Trophoblast cell (in vitro differentiated cells and primary cell): ENCODE results near the gene PPM1A.

Source experiments
- DNase-seq, 2 donors: peaks; one replicate each; pipeline ENCODE4 v3.0.0-alpha.2; 2016
- H2AFZ ChIP-seq: 2 replicates; pipeline ENCODE4 v1.6.1; 2013; ENCODE audit warnings: low read length, moderate library complexity, mild to moderate bottlenecking; ENCODE audit not compliant: insufficient read depth, poor library complexity
- H2AK5ac ChIP-seq: 2 replicates; pipeline ENCODE4 v1.6.1; 2013; ENCODE audit warnings: mild to moderate bottlenecking, low read length
- H2BK120ac ChIP-seq: 2 replicates; pipeline ENCODE4 v1.6.1; 2013; ENCODE audit warnings: low read length, mild to moderate bottlenecking, moderate library complexity; ENCODE audit not compliant: insufficient read depth, poor library complexity
- H2BK12ac ChIP-seq: 2 replicates; pipeline ENCODE4 v1.6.1; 2013; ENCODE audit warnings: mild to moderate bottlenecking, low read length, moderate library complexity
- H2BK5ac ChIP-seq: 2 replicates; pipeline ENCODE4 v1.6.1; 2013; ENCODE audit warnings: low read length, low read depth, moderate library complexity, mild to moderate bottlenecking; ENCODE audit not compliant: poor library complexity
- H3K14ac ChIP-seq: 2 replicates; pipeline ENCODE4 v1.6.1; 2013; ENCODE audit warnings: mild to moderate bottlenecking, low read length
- H3K18ac ChIP-seq: 2 replicates; pipeline ENCODE4 v1.6.1; 2013; ENCODE audit warnings: mild to moderate bottlenecking, low read length
- H3K23ac ChIP-seq: 2 replicates; pipeline ENCODE4 v1.6.1; 2013; ENCODE audit warnings: low read length
- H3K27ac ChIP-seq: 2 replicates; pipeline ENCODE4 v1.5.1; 2013; ENCODE audit warnings: low read depth, mild to moderate bottlenecking, inconsistent platforms, low read length, moderate library complexity
- H3K27me3 ChIP-seq: 2 replicates; pipeline ENCODE4 v1.6.1; 2013; ENCODE audit warnings: inconsistent platforms, mild to moderate bottlenecking, low read length, moderate library complexity; ENCODE audit not compliant: insufficient read depth
- H3K36me3 ChIP-seq, 2 experiments: 1 replicate in 1 of 2; 2 replicates in 1 of 2; pipeline ENCODE4 v1.6.1; 2013; ENCODE audit warnings: low read length in 2 of 2, mild to moderate bottlenecking in 2 of 2, moderate library complexity in 1 of 2; ENCODE audit not compliant: insufficient read depth in 2 of 2, control insufficient read depth in 1 of 2
- H3K4ac ChIP-seq: 2 replicates; pipeline ENCODE4 v1.6.1; 2013; ENCODE audit warnings: low read depth, mild to moderate bottlenecking, low read length, moderate library complexity
- H3K4me1 ChIP-seq, 2 experiments: 1 replicate in 1 of 2; 2 replicates in 1 of 2; pipeline ENCODE4 v1.6.1; 2013; ENCODE audit warnings: low read length in 2 of 2, mild to moderate bottlenecking in 2 of 2, moderate library complexity in 1 of 2; ENCODE audit not compliant: insufficient read depth in 2 of 2, control insufficient read depth in 1 of 2
- H3K4me2 ChIP-seq: 2 replicates; pipeline ENCODE4 v1.6.1; 2013; ENCODE audit warnings: inconsistent platforms, mild to moderate bottlenecking, low read length, moderate library complexity
- H3K4me3 ChIP-seq: 2 replicates; pipeline ENCODE4 v1.5.1; 2013; ENCODE audit warnings: mild to moderate bottlenecking, low read depth, low read length, inconsistent platforms
- H3K79me1 ChIP-seq: one replicate; pipeline ENCODE4 v1.6.1; 2013; ENCODE audit warnings: low read length
- H3K79me2 ChIP-seq: 2 replicates; pipeline ENCODE4 v1.6.1; 2013; ENCODE audit warnings: low read length, mild to moderate bottlenecking; ENCODE audit not compliant: control insufficient read depth, insufficient read depth, poor library complexity
- H3K9ac ChIP-seq: 2 replicates; pipeline ENCODE4 v1.6.1; 2013; ENCODE audit warnings: mild to moderate bottlenecking, low read length
- H3K9me3 ChIP-seq: 2 replicates; pipeline ENCODE4 v1.6.1; 2013; ENCODE audit warnings: low read depth, mild to moderate bottlenecking, control low read depth, inconsistent platforms, low read length; ENCODE audit not compliant: insufficient read depth
- H4K12ac ChIP-seq: 2 replicates; pipeline ENCODE4 v1.6.1; 2013; ENCODE audit warnings: low read depth, mild to moderate bottlenecking, low read length, moderate library complexity
- H4K8ac ChIP-seq: 2 replicates; pipeline ENCODE4 v1.6.1; 2013; ENCODE audit warnings: low read depth, mild to moderate bottlenecking, low read length, moderate library complexity
- H4K91ac ChIP-seq: one replicate; pipeline ENCODE4 v1.6.1; 2013; ENCODE audit warnings: low read depth, mild to moderate bottlenecking, low read length, moderate library complexity
- WGBS: extraction: QIAGEN DNeasy Blood & Tissue Kit; methylation state at CpG from one replicate; pipeline ENCODE4 v1.1.7; 2013; ENCODE audit warnings: missing lambda C conversion rate; ENCODE audit not compliant: insufficient read length, insufficient coverage; ENCODE audit errors: extremely low coverage; 5-methylcytosine and 5-hydroxymethylcytosine counted together

Gene PPM1A

DNA sequence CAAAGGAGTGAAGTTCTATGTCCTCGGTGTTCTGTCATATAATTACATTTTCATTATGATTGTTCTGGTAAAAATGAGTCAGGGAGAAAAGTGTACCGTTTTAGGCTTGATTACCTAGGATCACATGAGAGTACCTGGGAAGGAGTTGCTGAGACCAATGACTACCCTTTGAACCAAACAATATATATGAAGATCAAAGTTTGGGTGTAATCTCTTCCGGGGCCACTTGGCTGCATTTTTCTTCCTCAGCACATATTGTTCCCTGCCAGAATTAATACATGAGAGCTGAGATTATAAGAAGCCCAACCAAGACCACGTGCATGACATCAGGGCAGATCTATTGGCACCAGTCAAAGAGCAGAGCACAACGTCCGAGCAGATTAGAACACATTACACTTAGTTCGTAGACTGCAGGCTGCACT is 42.8 kb upstream of the PPM1A start:
- Histone ChIP-seq H2AK5ac (no peak overlapping the region), H3K4me1 (no peaks in the 10 kb centered on the region), H2BK5ac (no peak overlapping the region), H3K79me2 (no peaks in the 10 kb centered on the region), H3K9ac (no peak overlapping the region), H3K27me3 (no peaks in the 10 kb centered on the region), H2BK120ac (no peak overlapping the region), H4K8ac (no peak overlapping the region), H3K18ac (no peak overlapping the region), H4K12ac (no peak overlapping the region), H3K9me3 (peaks cover 2% of the 10 kb centered on the region), H2AFZ (no peak overlapping the region), H3K14ac (no peak overlapping the region), H3K23ac (no peak overlapping the region), H3K4me2 (no peak overlapping the region), H3K27ac (no peak overlapping the region), H3K4me3 (no peak overlapping the region), H3K79me1 (no peaks in the 10 kb centered on the region), H2BK12ac (no peak overlapping the region), H4K91ac (no peak overlapping the region), H3K36me3 (no peaks in the 10 kb centered on the region), H3K4ac (no peak overlapping the region)
- WGBS, result no CpG with 5 or more reads among the region's 7 CpGs
- DNase-seq, result no peak

DNA sequence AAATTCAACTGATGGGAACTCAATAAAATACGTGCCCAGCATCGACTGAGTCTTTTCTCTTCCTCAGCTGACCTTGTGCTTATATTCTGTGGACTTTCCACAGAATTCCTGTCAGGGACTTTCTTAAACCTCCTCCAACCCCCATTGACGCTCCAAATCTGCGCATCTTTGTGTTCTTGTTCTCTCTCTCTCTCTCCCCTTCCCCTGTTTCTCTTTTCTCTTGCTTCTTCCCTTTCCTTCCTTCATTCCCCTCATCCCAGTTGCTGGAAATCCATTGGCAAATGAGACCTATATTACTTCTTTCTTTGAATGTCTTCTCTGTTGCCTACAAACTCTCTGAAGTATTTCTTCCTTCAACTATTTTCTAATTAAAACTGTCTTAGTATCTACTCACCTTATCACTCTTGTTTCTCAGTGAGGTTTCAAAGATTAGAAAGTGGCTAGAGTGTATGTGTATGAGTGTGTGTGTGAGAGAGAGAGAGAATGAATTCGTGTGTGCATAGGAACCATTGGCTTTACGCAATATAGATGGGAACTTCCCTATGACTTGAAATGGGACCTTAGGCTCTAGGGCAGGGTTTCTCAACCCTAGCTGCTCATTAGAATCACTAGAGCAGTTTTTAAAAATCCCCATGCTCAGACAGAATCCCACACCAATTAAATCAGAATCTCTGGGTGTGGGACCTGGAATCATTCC is 42.0 kb upstream of the PPM1A start:
- no peaks in the 10 kb centered on the region for H3K79me2 ChIP-seq
- no peaks in the 10 kb centered on the region for H3K79me1 ChIP-seq
- H3K9me3 ChIP-seq, result peaks cover 2% of the 10 kb centered on the region
- no peak overlapping the region for H3K27ac ChIP-seq
- H3K4me3 ChIP-seq, result no peak overlapping the region
- no peak overlapping the region for H2BK120ac ChIP-seq
- no peaks in the 10 kb centered on the region for H3K27me3 ChIP-seq
- no peaks in the 10 kb centered on the region for H3K36me3 ChIP-seq
- H3K4me2 ChIP-seq, result no peak overlapping the region
- H4K8ac ChIP-seq, result no peak overlapping the region
- no peak overlapping the region for H4K12ac ChIP-seq
- no peak overlapping the region for H3K18ac ChIP-seq
- H2AFZ ChIP-seq, result no peak overlapping the region
- H4K91ac ChIP-seq, result no peak overlapping the region
- no peak overlapping the region for H2BK12ac ChIP-seq
- no peak overlapping the region for H3K23ac ChIP-seq
- no peak overlapping the region for H3K14ac ChIP-seq
- DNase-seq, result peak in 1 of 2 donors; percentile 18
- 100% methylated on average over 1 of the region's 6 CpGs for WGBS
- no peak overlapping the region for H2AK5ac ChIP-seq
- H3K9ac ChIP-seq, result no peak overlapping the region
- no peak overlapping the region for H3K4ac ChIP-seq
- no peaks in the 10 kb centered on the region for H3K4me1 ChIP-seq
- H2BK5ac ChIP-seq, result no peak overlapping the region

- Histone ChIP-seq H3K4me2 (no peak overlapping the region), H3K79me2 (no peaks in the 10 kb centered on the region), H3K14ac (no peak overlapping the region), H4K8ac (no peak overlapping the region), H3K27ac (no peak overlapping the region), H2BK12ac (no peak overlapping the region), H3K9me3 (peaks cover 2% of the 10 kb centered on the region), H2BK120ac (no peak overlapping the region), H3K36me3 (no peaks in the 10 kb centered on the region), H3K4ac (no peak overlapping the region), H3K23ac (no peak overlapping the region), H4K12ac (no peak overlapping the region), H2AK5ac (no peak overlapping the region), H3K9ac (no peak overlapping the region), H3K27me3 (no peaks in the 10 kb centered on the region), H3K79me1 (no peaks in the 10 kb centered on the region), H3K18ac (no peak overlapping the region), H2BK5ac (no peak overlapping the region), H3K4me1 (no peaks in the 10 kb centered on the region), H3K4me3 (no peak overlapping the region), H2AFZ (no peak overlapping the region), H4K91ac (no peak overlapping the region)
- DNase-seq, result no peak
- no CpG with 5 or more reads among the region's 1 CpG for WGBS
Observed at GRCh38 chr14:60210703-60211102, 38.3 kb upstream of the PPM1A start.

GRCh38 chr14:60211153-60211552 is 37.9 kb upstream of the PPM1A start:
- Histone ChIP-seq H2BK12ac (no peak overlapping the region), H3K4ac (no peak overlapping the region), H2BK5ac (no peak overlapping the region), H4K91ac (no peak overlapping the region), H3K9ac (no peak overlapping the region), H3K4me2 (no peak overlapping the region), H3K4me3 (no peak overlapping the region), H3K79me2 (no peaks in the 10 kb centered on the region), H2AFZ (no peak overlapping the region), H2BK120ac (no peak overlapping the region), H3K4me1 (no peaks in the 10 kb centered on the region), H3K23ac (no peak overlapping the region), H3K27ac (no peak overlapping the region), H3K9me3 (peaks cover 2% of the 10 kb centered on the region), H3K36me3 (no peaks in the 10 kb centered on the region), H2AK5ac (no peak overlapping the region), H4K8ac (no peak overlapping the region), H3K14ac (no peak overlapping the region), H3K27me3 (no peaks in the 10 kb centered on the region), H4K12ac (no peak overlapping the region), H3K79me1 (no peaks in the 10 kb centered on the region), H3K18ac (no peak overlapping the region)
- WGBS, result no CpG with 5 or more reads among the region's 3 CpGs
- no peak for DNase-seq
